Cardiac fibroblast (primary cell): Measurements from ENCODE around the gene PKP1.

Experiments
- DNase-seq, 2 donors: peaks; one replicate each; pipeline versions ENCODE4 v3.0.0 to v3.0.0-alpha.2; 2010; ENCODE audit warnings: low read depth in 2 of 2
- H3K4me3 ChIP-seq, 2 donors: replicated peaks in 1 of 2; 1 replicate in 1 of 2; 2 replicates in 1 of 2; pipeline ENCODE4 v1.5.1; 2011; ENCODE audit warnings: low read depth in 2 of 2, low read length in 2 of 2, mild to moderate bottlenecking in 2 of 2, moderate library complexity in 1 of 2
- TF ChIP-seq, protein P1 (sequence below): IDR thresholded peaks from one replicate; pipeline ENCODE4 v1.5.1; 2011; ENCODE audit warnings: low read depth, mild to moderate bottlenecking, low read length, inconsistent platforms

Gene PKP1

DNA sequence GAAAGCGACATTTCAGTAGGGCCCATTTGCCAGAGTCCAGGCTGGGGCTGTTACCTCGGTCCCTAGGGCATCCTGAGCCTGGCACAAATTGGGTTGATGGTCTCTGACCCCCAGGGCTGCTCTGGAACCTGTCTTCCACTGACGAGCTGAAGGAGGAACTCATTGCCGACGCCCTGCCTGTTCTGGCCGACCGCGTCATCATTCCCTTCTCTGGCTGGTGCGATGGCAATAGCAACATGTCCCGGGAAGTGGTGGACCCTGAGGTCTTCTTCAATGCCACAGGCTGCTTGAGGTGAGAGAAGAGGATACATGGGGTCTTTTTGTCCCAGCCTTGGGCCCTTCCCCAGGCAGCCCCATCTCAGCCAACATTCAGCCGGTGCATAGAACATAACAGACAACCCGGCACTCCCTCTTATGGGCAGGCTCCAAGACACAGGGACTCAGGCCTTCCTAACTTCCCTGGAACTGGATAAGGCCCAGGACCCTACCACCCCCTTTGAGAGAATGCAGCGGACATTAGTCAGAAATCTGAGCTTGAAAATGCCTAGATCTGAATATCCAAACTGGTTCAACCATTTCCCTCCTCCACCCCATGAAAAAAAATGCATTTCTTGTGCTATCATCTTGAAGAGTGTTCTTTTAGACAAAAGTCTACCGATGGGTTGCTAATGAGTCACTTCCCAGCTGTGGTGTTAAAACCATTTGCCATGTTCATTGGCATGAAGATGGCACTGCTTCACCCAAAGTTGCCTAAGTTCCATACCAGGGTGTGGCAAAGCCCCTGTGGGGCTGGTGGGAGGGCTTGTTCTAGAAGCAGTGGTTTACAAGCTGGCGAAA is 35.4 kb downstream of the PKP1 start:
- DNase-seq: no peak
- no peak overlapping the region for H3K4me3 ChIP-seq
- TF ChIP-seq, protein P1, sequence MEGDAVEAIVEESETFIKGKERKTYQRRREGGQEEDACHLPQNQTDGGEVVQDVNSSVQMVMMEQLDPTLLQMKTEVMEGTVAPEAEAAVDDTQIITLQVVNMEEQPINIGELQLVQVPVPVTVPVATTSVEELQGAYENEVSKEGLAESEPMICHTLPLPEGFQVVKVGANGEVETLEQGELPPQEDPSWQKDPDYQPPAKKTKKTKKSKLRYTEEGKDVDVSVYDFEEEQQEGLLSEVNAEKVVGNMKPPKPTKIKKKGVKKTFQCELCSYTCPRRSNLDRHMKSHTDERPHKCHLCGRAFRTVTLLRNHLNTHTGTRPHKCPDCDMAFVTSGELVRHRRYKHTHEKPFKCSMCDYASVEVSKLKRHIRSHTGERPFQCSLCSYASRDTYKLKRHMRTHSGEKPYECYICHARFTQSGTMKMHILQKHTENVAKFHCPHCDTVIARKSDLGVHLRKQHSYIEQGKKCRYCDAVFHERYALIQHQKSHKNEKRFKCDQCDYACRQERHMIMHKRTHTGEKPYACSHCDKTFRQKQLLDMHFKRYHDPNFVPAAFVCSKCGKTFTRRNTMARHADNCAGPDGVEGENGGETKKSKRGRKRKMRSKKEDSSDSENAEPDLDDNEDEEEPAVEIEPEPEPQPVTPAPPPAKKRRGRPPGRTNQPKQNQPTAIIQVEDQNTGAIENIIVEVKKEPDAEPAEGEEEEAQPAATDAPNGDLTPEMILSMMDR: no peak

DNA sequence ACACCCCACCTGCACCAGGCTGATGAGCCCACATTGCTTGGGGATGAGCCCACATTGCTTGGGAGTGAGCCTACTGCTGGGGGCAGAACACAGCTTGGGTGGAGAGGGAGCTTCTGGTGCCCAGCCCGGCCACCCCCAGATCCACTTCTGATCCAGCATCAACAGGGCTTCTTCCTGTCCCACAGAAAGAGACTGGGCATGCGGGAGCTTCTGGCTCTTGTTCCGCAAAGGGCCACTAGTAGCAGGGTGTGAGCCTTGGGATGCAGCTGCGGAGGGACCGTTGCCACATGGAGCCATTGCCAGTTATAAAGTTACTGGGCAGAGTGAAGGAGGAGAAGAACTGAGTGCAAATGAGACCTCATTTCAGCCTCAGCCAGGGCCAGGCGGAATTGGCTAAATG is 36.3 kb downstream of the PKP1 start:
- DNase-seq: no peak
- H3K4me3 ChIP-seq: no peak overlapping the region
- TF ChIP-seq, protein P1: no peak

DNA sequence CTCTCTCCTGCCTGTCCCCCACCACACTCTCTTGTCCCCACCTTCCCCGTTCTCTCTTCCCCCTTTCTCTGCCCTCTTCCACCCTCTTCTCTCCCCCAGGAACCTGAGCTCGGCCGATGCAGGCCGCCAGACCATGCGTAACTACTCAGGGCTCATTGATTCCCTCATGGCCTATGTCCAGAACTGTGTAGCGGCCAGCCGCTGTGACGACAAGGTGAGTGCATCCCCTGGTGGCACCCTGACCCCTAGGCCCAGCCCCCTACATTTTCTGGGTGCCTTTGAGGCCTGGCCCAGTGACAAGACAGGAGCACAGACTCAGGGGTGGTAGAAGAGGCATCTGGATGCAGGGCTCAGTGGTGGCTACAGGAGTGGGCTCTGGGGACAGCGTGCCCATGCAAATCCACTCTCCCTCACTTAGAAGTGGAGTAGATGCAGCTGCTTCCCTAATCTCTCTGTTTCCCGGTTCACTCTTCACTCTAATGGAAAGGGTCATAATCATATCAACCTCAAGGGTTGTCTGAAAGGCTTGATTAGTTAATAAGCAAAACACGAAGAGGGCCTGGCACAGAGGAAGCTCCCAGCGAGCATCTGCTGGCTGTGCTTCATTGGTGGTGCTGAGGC is 37.0 kb downstream of the PKP1 start:
- TF ChIP-seq, protein P1: no peak
- H3K4me3 ChIP-seq: no peak overlapping the region
- DNase-seq: no peak

DNA sequence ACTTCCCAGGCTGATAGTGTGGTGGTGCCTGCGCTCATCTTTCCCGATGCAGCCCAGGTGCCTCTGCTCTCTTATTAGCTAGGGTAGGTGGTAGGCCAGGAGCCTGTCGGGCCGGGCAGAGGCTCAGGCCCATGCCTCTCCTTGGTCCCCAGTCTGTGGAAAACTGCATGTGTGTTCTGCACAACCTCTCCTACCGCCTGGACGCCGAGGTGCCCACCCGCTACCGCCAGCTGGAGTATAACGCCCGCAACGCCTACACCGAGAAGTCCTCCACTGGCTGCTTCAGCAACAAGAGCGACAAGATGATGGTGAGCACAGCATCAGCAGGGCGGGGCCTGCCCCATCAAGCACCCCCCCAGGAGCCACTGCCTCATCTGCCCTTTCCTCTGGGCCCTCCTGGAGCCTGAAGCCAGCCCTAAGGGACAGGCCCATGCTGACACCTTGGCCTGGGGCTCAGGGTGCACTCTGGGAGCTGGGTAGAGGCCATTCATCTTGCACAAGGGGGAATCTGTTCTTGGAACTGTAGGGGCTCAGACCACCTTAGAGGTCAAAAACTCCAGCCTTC is 38.6 kb downstream of the PKP1 start:
- H3K4me3 ChIP-seq: no peak overlapping the region
- DNase-seq: no peak
- TF ChIP-seq, protein P1: no peak

DNA sequence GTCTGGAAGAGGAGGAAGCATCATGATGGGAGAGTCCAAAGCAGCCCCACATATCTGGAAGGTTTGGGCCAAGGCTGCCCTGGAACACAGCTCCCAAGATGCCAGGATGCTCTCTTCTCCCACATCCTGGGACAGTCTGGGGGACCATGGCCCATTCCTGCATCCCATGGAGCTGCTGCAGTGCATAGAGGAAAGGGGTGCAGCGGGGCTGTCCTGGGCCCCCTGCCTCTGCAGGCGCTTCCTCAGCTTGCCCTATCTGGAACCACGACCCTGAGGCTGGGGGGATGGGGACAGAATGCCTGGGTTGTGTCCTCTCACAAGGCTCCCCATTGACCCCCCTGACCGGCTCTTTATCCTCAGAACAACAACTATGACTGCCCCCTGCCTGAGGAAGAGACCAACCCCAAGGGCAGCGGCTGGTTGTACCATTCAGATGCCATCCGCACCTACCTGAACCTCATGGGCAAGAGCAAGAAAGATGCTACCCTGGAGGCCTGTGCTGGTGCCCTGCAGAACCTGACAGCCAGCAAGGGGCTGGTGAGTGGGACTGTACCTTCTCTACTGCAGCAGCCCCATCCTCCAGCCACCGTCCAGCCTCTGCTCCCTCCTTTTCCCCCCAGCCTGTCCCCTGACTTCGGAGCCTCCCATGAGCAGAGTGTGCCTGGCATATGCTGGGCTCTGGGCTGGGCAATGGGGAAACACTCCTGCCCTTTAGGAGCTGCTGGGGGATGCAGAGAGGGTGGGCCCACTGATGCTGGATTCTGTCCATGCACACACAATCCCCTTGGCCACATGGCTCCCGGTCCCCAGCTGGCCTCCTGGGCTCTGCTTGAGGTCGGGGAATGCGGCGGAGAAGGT is 39.6 kb downstream of the PKP1 start:
- DNase-seq: no peak
- H3K4me3 ChIP-seq: no peak overlapping the region
- TF ChIP-seq, protein P1: no peak

DNA sequence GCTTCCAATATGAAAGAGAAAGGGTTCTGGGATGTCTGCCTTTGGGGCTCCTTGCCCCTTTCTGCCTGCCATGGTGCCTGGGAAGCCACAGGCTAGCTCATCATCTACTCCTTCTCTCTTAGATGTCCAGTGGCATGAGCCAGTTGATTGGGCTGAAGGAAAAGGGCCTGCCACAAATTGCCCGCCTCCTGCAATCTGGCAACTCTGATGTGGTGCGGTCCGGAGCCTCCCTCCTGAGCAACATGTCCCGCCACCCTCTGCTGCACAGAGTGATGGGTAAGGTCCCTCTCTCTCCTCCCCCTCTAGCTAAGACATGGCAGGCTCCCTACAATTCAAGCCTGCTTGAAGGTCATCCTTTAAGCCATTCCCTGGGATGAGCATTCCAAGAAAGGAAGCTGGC is 41.0 kb downstream of the PKP1 start:
- no peak for DNase-seq
- H3K4me3 ChIP-seq: no peak overlapping the region
- TF ChIP-seq, protein P1: no peak
